Activated CD4-positive, alpha-beta T cell treated with anti-CD3 and anti-CD28 coated beads, Interleukin-2, amount 50 U/mL, for 1 hour (primary cell): Measurements from ENCODE around the gene TMOD3.
"Not testable (repeated sequence)": the region's sequence is repeated elsewhere in the genome, so short reads cannot be mapped to it uniquely, and the experiment has no call there.

Experiments used
- DNase-seq: peaks from one replicate; pipeline ENCODE4 v3.0.0-alpha.2; 2020

Gene TMOD3

DNA sequence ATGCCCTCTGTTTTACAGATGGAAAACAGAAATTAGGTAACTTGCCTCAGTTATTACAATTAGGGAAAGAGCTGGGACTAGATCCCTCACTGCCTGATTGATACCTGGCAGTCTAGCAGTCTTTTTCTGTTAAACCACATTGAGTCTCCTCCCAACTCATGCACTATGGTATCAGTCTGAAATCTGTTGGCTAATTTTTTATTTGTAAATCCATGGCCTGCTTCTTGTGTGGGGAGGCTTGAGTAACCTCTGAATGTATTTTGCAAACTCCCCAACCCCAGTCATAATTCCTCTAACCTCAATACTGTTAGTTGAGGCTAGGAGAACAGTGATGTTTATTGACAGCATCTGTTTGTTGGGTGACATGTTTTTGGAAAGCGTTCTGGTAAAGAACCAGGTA, 35.9 kb downstream of the TMOD3 start:
- DNase-seq: no peak

DNA sequence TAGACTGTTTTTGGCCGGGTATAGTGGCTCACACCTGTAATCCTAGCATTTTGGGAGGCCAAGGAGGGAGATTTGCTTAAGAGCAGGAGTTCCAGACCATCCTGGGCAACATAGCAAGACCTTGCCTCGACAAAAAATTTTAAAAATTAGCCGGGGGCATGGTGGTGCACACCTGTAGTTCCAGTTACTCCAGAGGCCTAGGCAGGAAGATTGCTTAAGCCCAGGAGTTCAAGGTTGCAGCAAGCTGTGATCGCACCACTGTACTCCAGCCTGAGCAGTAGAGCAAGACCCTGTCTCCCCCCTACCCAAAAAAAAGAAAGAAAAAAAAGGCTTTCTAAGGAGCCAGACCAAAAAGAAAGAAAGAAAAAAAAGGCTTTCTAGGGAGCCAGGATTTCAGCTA, 36.7 kb downstream of the TMOD3 start:
- no peak for DNase-seq

DNA sequence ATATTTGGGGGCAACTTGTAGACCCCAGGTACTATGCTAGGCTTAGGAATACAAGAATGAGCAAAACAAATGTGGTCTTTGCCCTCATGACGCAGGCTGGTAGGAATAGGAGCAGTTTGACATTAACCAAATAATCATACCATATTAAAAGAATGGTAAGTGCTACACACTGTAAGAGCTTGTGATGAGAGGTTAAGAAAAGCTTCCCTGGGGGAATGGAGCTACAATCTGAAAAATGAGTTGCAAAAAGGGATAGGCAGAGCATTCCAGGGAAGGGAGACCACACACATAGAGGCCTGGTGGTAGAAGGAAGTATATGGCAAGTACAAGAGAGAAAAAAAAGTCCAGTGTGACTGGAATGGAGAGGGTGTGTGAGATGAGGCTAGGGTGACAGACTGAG, 37.3 kb downstream of the TMOD3 start:
- DNase-seq: no peak

DNA sequence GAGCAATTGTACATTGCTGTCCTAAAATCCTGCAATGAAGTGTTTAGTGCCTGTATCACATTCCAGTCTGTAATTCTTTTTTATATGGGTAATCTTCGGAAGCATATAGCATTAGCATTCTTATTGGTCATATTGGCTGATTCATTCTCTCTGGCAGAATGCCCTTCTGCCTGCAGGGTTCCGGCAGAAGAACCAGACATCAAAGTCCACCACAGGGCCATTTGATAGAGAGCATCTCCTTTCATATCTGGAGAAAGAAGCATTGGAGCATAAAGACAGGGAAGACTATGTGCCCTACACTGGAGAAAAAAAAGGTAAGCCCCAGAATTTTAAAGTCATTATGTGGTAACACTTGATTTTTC, 39.6 kb downstream of the TMOD3 start:
- no peak for DNase-seq

DNA sequence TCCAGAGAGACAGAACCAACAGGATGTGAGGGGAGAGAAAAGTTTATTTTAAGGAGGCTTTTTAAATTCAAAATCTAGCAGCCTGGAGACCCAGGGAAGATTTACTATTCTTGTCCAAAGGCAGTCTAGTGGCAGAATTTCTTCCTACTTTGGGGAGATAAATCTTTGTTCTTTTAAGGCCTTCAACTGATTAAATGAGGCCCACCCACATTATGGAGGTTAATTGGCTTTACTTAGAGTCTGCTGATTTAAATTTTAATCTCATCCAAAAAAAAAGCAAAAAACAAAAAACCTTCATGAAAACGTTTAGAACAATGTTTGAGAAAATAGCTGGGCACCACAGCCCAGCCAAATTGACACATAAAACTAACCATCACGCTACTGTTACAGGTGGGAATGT, 41.3 kb downstream of the TMOD3 start:
- no peak for DNase-seq

DNA sequence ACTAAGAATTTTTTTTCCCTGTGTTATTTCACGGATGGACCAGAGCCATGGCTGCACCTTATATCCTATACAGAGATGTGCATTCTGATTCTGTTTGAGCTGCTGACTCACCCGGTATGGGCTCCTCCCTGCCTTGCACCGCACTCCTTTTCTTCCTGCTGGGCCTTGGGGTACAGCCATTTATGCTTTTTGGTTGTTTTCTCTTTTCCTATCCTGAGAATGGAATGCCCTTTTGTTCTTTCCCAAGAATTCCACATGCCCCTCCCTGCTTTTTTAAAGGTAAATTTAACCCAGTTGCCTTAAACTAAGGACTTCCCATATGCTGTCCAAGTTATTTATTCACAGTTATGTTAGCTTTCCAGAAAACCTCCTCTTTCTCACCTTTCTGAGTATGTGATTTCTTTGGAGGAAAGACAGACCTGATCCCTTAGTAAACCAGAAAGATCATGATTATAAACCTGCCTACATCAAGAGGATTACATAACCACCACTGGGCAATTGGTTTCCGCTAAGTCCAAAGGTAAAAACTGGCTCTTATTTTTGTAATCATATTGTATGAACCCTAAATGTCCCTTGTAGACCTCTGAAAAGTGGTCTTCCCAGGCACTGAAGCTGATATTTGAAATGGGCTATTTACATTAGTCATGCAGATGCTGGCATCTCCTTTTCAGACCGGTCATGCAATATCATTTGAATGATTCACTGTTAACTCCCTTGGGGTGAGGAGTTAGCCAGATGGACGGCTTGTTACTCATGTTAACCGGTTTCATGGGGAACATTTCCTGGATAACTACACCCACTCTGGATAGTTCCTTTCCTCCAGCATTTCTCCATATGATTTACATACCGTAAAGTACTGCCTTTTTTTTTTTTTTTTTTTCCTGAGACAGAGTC, 45.5 kb downstream of the TMOD3 start:
- no peak for DNase-seq

DNA sequence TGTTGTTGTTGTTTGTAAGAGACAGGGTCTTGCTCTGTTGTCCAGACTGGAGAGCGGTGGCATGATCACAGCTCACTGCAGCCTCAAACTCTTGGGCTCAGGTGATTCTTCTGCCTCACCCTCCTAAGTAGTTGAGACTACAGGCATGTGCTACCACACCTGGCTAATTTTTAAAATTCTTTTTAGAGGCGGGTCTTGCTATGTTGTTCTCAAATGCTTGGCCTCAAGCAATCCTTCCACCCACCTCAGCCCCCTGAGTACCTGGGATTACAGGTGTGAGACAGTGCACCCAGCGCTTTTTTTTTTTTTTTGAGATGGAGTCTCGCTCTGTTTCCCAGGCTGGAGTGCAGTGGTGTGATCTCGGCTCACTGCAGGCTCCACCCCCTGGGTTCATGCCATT, 46.7 kb downstream of the TMOD3 start:
- DNase-seq: no peak

DNA sequence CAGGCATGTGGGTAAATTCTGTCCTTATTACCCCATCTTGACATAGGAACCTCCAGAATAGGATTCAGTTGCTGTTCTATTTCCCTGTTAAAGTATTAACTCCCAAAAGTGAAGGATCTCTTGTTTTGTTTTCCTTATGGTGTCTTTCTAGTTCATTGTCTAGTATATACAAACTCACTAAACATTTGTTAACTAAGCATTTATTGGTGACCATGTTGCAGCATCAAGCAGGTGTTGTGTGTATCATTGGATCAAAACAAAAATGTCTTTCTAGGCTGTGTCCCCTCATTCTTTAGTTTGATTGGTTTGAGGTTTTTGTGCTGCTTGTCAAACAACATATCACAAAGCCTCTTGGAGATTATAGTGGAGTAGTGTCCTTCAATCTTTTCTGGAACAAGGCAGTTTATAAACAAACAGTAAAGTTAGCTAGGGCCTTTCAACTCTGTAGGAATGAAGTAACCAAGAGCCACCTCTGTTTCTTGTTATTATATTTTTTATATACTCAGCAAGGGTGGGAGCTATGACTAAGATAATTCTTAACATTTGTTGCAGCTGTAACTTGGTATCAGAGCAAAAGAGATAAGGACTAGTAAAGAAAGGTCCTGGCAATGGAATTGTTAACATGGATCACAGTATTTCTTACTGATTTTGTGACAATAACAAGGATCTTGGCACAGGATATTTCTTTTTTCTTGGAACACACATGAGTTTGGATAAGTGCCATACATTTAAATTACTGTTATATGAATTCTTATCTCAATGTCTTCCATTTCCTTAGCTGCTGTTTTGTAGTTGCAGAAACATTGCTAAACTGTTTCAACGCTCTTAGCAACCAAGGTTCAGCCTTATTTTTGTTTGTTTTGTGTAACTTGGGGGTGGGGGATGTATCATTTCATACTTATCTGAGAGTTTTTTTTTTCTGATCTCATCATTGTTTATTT, 49.3 kb downstream of the TMOD3 start:
- DNase-seq: no peak

DNA sequence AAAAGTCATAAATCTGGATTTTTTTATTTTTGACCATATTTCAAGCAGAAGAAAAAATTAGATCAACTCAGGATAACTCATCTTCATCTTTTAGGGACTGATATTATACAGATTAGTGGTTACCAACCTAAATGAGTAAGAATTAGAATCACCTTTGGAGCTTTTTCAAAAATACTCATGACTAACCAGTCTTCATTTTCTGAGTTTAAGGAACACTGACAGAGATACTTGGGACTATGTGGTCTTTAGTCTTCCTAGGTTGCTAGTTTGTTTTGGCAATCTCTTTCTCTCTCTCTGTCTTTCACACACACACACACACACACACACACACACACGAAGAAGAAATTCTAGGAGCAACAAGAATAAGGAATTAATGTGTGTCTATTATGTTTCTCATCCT, 50.1 kb downstream of the TMOD3 start:
- DNase-seq: no peak

DNA sequence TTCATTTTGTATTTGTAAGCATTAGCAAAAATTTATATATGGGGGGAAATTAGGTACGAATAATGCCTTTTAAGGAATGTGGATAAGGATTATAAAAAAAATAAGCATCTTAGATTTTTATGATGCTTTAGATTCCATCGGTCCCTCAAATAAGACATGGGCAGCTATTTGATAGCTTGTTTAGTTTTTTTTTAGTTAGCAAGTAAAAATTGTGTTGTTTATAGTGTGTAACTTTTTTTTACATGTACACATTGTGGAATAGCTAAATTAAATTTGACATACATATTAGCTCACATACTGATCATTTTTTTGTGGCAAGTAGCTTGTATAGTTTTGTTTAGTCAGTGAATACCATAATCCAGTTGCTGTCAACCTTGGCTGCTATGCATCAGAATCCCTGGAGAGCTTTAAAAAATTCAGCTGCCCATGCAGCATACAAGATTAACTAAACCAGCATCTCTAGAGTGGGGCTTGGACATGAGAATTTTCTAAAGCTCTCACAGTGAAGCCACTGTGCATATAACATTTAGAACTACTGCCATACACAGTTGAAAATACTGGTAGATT, 53.9 kb downstream of the TMOD3 start:
- DNase-seq: no peak

DNA sequence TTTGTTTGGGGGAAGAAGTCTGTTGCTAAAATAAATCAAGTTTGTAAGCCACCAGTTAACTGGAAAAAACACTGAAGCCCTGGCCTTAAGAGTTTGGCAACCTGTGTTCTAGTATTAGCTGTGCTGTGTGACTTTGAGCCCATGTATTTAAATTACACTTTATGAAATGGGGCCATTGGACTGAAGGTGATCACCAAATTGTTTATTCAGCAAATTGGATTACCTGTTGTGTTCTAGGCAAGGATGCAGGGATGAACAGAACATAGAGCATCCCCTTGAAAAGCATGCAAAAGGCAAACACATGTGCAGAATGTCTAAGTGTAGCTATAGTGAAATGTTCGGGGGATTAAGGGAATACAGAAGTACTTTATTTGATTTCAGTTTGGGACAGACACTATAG, 54.6 kb downstream of the TMOD3 start:
- DNase-seq: no peak

DNA sequence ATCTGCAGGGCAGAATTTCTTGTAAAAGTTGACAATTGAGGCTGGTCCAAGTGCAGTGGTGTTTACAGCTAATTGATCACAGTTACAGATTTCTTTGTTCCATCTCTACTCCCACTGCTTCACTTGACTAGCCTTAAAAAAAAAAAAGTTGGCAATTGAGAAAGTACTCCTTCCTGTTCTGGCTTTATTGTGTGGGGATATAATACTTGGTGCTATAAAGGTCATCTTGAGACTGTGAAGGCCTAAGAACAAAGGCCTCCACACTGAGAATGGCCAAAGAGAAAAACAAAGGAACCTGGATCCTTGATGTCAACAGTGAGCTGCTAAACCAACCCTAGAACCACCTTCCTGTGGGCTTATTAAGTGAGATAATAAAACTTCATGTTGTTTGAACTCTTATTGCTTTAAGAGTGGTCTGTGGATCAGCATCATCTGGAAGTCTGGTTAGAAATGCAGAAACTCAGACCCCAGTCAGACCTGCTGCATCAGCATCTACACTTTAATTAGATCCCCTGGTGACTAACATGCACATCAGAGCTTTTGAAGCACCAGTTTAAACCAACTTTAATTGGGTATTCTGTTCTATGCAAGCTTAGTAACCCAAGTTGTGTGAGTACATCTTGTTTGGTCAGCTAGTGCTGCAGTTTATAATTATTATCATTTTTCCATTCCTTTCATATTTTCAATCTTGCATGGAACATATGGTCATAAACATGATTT, 55.2 kb downstream of the TMOD3 start:
- DNase-seq: no peak

DNA sequence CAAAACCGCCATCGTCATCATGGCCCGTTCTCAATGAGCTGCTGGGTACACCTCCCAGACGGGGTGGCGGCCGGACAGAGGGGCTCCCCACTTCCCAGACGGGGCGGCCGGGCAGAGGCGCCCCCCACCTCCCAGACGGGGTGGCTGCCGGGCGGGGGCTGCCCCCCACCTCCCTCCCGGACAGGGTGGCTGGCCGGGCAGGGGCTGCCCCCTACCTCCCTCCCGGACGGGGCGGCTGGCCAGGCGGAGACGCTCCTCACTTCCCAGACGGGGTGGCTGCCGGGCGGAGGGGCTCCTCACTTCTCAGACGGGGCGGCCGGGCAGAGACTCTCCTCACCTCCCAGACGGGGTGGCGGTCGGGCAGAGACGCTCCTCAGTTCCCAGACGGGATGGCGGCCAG, 56.3 kb downstream of the TMOD3 start:
- DNase-seq: not testable (repeated sequence)

DNA sequence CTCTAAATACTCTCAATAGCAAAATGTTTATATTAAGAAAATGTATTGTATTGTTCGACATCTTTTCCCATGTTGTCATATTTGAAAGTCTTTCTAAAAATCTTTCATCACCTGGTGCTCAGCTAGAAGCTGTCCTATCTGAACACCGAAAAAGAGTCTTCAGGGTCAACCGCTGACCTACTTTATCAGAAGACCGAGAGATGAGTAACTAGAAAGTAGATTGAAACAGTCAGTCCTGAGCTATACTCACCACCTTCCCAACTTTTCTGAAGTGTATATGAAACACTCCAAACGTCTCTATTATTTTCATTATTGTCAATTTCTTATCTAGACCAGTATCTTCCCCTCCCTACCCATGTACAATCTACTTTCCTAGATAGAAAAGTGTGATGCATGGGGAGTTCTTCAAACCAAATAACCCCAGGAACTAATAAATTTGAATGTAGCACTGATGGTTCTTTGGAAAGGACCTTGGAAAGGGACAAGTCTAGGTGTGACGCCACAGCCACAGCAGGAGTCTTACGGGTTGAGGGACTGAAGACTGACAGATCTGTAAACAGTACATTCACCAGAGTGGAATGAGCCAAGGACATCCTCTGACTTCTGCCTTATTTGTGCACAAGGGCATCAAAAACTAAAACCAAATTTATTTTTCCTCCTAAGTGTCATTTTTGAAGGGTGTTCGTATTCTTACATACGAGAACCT, 58.6 kb downstream of the TMOD3 start:
- no peak for DNase-seq

DNA sequence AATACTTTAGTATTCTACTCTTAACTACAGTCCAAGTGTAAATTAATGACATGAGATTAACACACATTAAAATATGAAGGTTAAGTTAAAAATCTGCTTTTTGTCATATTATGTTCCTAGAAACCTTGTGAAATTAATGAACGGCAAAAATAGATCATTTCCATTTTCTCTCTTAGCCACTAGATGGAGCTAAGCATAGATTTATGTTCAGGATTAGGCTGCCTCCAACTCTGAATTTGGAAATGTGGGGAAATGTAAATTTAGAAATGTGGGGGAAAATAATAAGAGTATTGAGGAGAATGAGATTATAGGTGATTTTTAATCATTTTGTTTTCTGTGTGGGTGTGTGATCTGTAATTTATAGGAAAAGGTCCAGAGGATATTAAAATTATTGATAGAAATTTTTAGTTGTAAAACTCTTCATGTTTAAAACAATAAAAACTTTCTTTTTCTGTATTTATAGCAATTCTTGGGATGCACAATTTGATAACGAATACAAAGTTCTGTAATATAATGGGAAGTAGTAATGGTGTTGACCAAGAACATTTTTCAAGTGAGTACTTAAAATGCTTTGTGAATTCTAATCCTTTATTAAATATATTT, 59.2 kb downstream of the TMOD3 start:
- no peak for DNase-seq

DNA sequence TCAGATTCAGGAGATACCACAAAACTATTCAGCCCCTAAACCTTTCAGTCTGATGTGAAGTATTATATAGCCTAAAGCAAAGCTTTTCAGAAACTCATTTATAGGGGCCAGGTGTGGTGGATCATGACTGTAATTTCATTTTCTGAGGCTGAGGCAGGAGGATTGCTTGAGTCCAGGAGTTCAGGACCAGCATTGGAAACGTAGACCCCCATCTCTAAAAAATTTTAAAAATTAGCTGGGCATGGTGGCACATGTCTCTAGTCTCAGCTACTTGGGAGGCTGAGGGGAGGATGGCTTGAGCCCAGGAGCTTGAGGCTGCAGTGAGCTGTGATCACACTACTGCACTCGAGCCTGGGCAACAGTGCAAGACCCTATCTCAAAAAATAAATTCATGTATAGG, 60.0 kb downstream of the TMOD3 start:
- DNase-seq: no peak

DNA sequence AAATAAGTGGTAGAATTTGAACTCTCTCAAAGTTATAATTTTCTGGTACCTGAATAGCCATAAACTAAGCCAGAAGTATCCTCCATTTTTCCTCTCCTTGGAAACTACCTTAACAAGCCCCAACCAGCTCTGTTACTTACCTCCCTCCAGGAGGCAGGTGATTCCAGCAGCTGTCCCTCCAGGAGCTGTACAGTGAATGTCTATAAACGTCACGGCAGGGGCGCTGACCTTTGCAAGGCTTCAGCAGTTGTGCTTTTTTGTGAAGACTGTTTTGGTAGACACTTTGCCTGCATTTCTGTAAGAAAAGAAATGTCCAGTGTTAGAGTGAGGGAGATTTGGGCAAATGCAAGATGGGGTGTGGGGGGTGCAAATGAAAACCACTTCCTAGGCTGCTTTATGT, 75.0 kb downstream of the TMOD3 start:
- DNase-seq: no peak

DNA sequence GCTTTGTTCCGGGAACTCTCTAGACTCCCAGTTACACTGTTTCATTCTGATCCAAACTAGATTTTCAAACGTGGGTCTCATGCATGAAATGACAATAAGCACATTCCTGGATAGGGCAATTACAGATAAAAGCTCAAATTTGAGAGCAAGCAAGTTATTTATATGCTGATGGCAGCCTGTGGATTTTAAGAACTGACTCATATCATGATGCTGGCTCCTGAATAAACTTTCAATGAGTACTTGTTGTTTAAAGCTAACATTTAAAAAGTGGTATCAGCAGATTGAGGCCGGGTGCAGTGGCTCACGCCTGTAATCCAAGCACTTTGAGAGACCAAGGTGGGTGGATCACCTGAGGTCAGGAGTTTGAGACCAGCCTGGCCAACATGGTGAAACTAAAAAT, 75.5 kb downstream of the TMOD3 start:
- no peak for DNase-seq

DNA sequence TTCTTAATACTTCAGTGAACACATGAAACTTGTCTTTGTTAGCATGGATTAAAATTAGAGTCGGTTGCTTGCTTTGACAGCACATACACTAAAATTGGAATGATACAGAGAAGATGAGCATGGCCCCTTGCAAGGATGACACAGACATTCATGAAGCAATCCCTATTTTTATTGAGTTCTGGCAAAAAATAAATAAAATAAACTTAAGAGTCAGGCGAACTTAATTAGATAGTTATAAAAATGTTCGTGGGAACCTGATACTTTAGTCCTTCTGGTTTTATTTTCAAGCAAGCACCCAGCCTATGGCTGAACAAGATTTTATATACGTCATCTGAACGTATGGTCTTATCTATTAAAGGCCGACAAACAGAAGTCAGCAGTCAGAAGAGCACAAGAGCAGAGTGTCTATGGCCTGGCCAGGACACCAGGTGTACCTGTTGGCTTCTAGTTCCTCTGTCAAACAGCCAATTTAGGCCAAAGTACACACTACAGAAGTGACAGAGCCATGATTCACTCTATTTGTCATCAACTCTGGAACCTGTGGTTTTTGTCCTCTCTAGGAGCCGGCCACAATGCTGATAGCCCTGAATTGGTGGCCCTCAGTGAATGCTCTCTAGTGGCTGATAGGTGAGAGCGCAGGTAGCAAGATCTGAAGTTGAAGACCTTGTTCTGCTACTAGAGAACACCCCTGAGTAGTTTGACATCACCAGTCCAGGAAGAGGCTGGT, 77.8 kb downstream of the TMOD3 start:
- DNase-seq: no peak

DNA sequence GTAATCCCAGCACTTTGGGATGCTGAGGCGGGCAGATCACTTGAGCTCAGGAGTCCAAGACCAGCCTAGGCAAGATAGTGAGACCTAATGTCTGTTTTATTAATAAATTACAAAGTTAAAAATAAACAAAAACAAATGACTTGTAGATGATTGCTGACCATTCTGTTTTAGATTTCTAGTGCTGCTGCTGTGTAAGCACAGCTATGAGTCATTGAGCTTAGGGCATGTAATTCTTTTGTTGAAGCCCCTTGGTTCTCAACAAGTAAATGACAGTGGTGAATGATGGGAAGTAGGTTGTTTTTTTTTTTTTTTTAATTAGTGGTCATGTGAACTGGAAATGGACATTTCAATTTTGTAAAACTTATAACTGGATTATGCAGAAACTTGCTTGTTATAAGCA, 78.9 kb downstream of the TMOD3 start:
- DNase-seq: no peak

DNA sequence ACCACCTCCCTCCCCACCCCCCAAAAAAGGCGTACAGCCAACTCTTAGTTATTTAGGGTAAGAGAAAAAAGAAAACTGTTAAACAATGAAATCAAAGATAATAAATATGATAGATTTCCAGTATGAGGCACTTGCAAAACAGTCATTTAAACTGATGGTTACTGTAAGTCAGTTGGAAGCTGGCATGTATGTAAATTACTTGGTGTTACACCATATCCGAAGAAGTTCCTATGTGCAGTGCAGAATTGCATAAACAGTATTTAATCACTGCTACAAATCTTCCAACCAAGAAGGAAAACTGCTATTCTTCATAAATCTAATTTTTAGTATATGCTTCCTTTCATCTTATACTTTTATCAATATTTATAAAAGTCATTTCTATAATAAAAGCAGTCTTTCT, 80.1 kb downstream of the TMOD3 start:
- no peak for DNase-seq
